GM13977 (cell line): ENCODE measurements around the gene DDO.

Experiments
- DNase-seq: peaks from one replicate; pipeline ENCODE4 v3.0.0; 2012; ENCODE audit warnings: low spot score
- in situ Hi-C: fragments of 300-500 bp; cut with MboI; formaldehyde crosslinking; loops from one replicate; pipeline ENCODE4 v1.12.0; 2022; ENCODE audit warnings: low sequenced_read_pairs, low pct_unique_long_range_greater_than_20kb, mixed read lengths, inconsistent platforms; ENCODE audit not compliant: unreplicated experiment
- TF ChIP-seq, protein P1 (sequence below): IDR thresholded peaks from 2 replicates; pipeline ENCODE4 v1.5.1; 2012; ENCODE audit warnings: mild to moderate bottlenecking, control low read depth; ENCODE audit not compliant: insufficient read depth; ENCODE audit errors: extremely low read depth, missing control alignments

The DDO gene

GRCh38 chr6:110412360-110412759 is 3.0 kb downstream of the DDO start:
- in situ Hi-C loops: no loop called here
- no peak for DNase-seq

GRCh38 chr6:110410511-110410910 is 4.9 kb downstream of the DDO start:
- in situ Hi-C loops: no loop called here
- TF ChIP-seq, protein P1, sequence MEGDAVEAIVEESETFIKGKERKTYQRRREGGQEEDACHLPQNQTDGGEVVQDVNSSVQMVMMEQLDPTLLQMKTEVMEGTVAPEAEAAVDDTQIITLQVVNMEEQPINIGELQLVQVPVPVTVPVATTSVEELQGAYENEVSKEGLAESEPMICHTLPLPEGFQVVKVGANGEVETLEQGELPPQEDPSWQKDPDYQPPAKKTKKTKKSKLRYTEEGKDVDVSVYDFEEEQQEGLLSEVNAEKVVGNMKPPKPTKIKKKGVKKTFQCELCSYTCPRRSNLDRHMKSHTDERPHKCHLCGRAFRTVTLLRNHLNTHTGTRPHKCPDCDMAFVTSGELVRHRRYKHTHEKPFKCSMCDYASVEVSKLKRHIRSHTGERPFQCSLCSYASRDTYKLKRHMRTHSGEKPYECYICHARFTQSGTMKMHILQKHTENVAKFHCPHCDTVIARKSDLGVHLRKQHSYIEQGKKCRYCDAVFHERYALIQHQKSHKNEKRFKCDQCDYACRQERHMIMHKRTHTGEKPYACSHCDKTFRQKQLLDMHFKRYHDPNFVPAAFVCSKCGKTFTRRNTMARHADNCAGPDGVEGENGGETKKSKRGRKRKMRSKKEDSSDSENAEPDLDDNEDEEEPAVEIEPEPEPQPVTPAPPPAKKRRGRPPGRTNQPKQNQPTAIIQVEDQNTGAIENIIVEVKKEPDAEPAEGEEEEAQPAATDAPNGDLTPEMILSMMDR: no peak
- no peak for DNase-seq

More at GRCh38 chr6:110412360-110412759, 3.0 kb downstream of the DDO start:
- TF ChIP-seq, protein P1: no peak

GRCh38 chr6:110409794-110410193 is 5.6 kb downstream of the DDO start:
- TF ChIP-seq, protein P1: no peak
- no peak for DNase-seq
- in situ Hi-C loops: no loop called here

- TF ChIP-seq, protein P1: no peak
- DNase-seq: no peak
- in situ Hi-C loops: no loop called here
These were observed 6.5 kb downstream of the DDO start for GRCh38 chr6:110408901-110409300.

DNA sequence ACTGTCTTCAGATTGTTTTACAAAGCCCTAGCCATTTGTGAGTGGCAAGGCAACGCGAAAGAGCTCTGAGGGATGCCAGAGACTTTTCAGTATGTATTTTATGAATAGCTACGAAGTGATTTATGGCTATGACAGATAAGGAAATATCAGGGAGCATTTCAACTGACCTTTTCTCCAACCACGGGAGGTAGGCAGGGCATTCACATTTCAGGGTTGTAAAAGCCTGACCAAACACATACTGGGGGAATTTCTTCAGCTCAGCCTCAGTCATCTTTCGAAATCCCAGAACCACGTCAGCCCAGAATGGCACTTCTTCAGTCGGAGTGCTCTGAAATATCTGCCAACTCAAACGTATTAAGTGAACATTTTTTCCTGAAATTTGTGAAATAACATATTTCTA is 10.8 kb downstream of the DDO start:
- TF ChIP-seq, protein P1: no peak
- in situ Hi-C loops: no loop called here
- DNase-seq: no peak

GRCh38 chr6:110401585-110402176 is 13.7 kb downstream of the DDO start:
- no peak for DNase-seq
- TF ChIP-seq, protein P1: no peak
- in situ Hi-C loops: no loop called here

DNA sequence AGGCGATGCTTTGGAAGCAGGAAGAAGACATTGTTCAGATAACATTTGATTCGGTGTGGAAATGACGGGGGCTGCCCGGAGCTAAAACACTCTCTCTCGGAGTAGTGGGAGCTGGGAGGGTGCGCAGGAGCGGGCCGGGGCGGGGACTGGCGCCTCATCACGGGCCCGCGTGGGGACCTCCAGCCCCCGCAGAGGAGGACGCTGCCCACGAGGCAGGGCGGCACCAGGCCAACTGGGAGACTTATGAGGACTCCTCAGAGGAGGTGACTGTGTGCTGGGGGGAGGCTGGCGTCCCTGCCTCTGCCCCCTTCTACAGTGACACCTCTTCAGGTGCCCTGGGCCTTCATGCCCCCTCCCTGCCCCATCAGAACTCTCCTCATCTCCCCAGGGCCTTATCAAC is 15.2 kb downstream of the DDO start:
- TF ChIP-seq, protein P1: no peak
- no peak for DNase-seq
- in situ Hi-C loops: no loop called here
